CD14-positive monocyte (primary cell): ENCODE results near the gene STK32B. TPM values are rescaled to one million over a fixed set of nuclear protein-coding genes. Genes with fewer than 3 reads are reported as not detected.

Source experiments
- DNase-seq, 3 donors: peaks; one replicate each; pipeline ENCODE4 v3.0.0-alpha.2; 2011 to 2022
- H2AFZ ChIP-seq: 2 replicates; pipeline ENCODE4 v1.6.0; 2012; ENCODE audit warnings: mild to moderate bottlenecking, low read depth, low read length, inconsistent platforms; ENCODE audit not compliant: insufficient read depth, poor library complexity, severe bottlenecking
- H3K27ac ChIP-seq, 2 donors: 1 replicate in 1 of 2; 2 replicates in 1 of 2; pipeline ENCODE4 v1.5.1; 2012 to 2013; ENCODE audit warnings: low read length in 2 of 2, control low read depth in 1 of 2, inconsistent platforms in 1 of 2, low read depth in 1 of 2, mild to moderate bottlenecking in 1 of 2
- H3K27me3 ChIP-seq, 2 donors: one replicate each; pipeline versions ENCODE4 v1.6.0 to v1.6.1; 2011 to 2013; ENCODE audit warnings: low read length in 2 of 2; ENCODE audit not compliant: control insufficient read depth in 2 of 2, insufficient read depth in 2 of 2
- H3K36me3 ChIP-seq, 2 donors: replicated peaks in 1 of 2; 1 replicate in 1 of 2; 2 replicates in 1 of 2; pipeline versions ENCODE4 v1.5.1 to v1.6.1; 2012 to 2013; ENCODE audit warnings: low read length in 2 of 2, control low read depth in 1 of 2, inconsistent platforms in 1 of 2, mild to moderate bottlenecking in 1 of 2; ENCODE audit not compliant: insufficient read depth in 2 of 2, control insufficient read depth in 1 of 2
- H3K4me1 ChIP-seq, 2 donors: 1 replicate in 1 of 2; 2 replicates in 1 of 2; pipeline versions ENCODE4 v1.5.1 to v1.6.1; 2012 to 2013; ENCODE audit warnings: low read length in 2 of 2, control low read depth in 1 of 2, inconsistent platforms in 1 of 2, mild to moderate bottlenecking in 1 of 2, moderate library complexity in 1 of 2; ENCODE audit not compliant: insufficient read depth in 2 of 2, control insufficient read depth in 1 of 2
- H3K4me2 ChIP-seq: replicated peaks from 2 replicates; pipeline ENCODE3; 2012; ENCODE audit warnings: low read length, moderate library complexity, mild to moderate bottlenecking; ENCODE audit not compliant: poor library complexity, severe bottlenecking; ENCODE audit errors: extremely low read depth
- H3K4me3 ChIP-seq, 3 experiments: fragments of 200-600 bp in 1 of 3; sonication (generic) in 1 of 3; replicated peaks in 1 of 3; 1 replicate in 2 of 3; 2 replicates in 1 of 3; pipeline ENCODE4 v1.5.1; 2011 to 2013; ENCODE audit warnings: low read length in 3 of 3, mild to moderate bottlenecking in 3 of 3, control low read depth in 2 of 3, low read depth in 2 of 3, inconsistent platforms in 1 of 3, moderate library complexity in 1 of 3
- H3K79me2 ChIP-seq: 2 replicates; pipeline ENCODE4 v1.6.0; 2012; ENCODE audit warnings: mild to moderate bottlenecking, control low read depth, inconsistent platforms, low read length, moderate library complexity; ENCODE audit not compliant: insufficient read depth
- H3K9ac ChIP-seq: 2 replicates; pipeline ENCODE4 v1.6.0; 2017; ENCODE audit warnings: low read length, mild to moderate bottlenecking; ENCODE audit not compliant: insufficient read depth, poor library complexity, severe bottlenecking
- H3K9me3 ChIP-seq, 2 donors: replicated peaks in 1 of 2; 1 replicate in 1 of 2; 2 replicates in 1 of 2; pipeline versions ENCODE4 v1.5.1 to v1.6.1; 2012 to 2013; ENCODE audit warnings: low read length in 2 of 2, control low read depth in 1 of 2; ENCODE audit not compliant: control insufficient read depth in 1 of 2, insufficient read depth in 1 of 2
- H4K20me1 ChIP-seq: 2 replicates; pipeline ENCODE4 v1.6.0; 2012; ENCODE audit warnings: mild to moderate bottlenecking, low read length, control low read depth, moderate library complexity; ENCODE audit not compliant: insufficient read depth
- H3K27ac Mint-ChIP-seq, 7 donors: one replicate each; pipeline ENCODE4 v1.8.0; 2020; ENCODE audit warnings: mild to moderate bottlenecking in 7 of 7, mixed read lengths in 7 of 7, moderate library complexity in 6 of 7, inconsistent platforms in 2 of 7
- H3K27me3 Mint-ChIP-seq, 3 donors: one replicate each; pipeline ENCODE4 v1.8.0; 2021 to 2022; ENCODE audit warnings: low read depth in 3 of 3, mild to moderate bottlenecking in 3 of 3, mixed read lengths in 3 of 3, moderate library complexity in 3 of 3, inconsistent platforms in 1 of 3
- H3K36me3 Mint-ChIP-seq, 2 donors: one replicate each; pipeline ENCODE4 v1.8.0; 2020; ENCODE audit warnings: mixed read lengths in 2 of 2, inconsistent platforms in 1 of 2, mild to moderate bottlenecking in 1 of 2
- H3K4me1 Mint-ChIP-seq: one replicate; pipeline ENCODE4 v1.8.0; 2020; ENCODE audit warnings: mild to moderate bottlenecking, mixed read lengths
- H3K4me3 Mint-ChIP-seq, 2 donors: one replicate each; pipeline ENCODE4 v1.8.0; 2020; ENCODE audit warnings: mild to moderate bottlenecking in 2 of 2, mixed read lengths in 2 of 2, moderate library complexity in 1 of 2
- H3K9me3 Mint-ChIP-seq, 7 donors: one replicate each; pipeline ENCODE4 v1.8.0; 2020 to 2022; ENCODE audit warnings: mixed read lengths in 7 of 7, mild to moderate bottlenecking in 6 of 7, moderate library complexity in 6 of 7, inconsistent platforms in 2 of 7
- WGBS: methylation state at CpG from one replicate; pipeline ENCODE4 v1.1.5; 2013; ENCODE audit warnings: missing lambda C conversion rate; ENCODE audit not compliant: insufficient coverage; 5-methylcytosine and 5-hydroxymethylcytosine counted together
- intact Hi-C, 2 donors: fragments of 100-400 bp; cut with micrococcal nuclease; formaldehyde crosslinking; loops; one replicate each; pipeline versions ENCODE4 v1.15.0 to v1.15.1; 2023
- polyA plus RNA-seq, 3 donors: library from polyadenylated mRNA; depleted of rRNA in 1 of 3; unstranded in 2 of 3; stranded (reverse) in 1 of 3; fragments of 300-500 nt in 2 of 3; fragments of >200 nt in 1 of 3; fragmentation: Illumina TruSeq in 2 of 3; gene quantifications; 1 replicate in 2 of 3; 2 replicates in 1 of 3; pipeline ENCODE4 v1.2.3, GENCODE V29; 2012 to 2021
- TF ChIP-seq, protein P1 (sequence below): fragments of 200-600 bp; IDR thresholded peaks from one replicate; pipeline ENCODE4 v1.8.0; 2022; ENCODE audit warnings: antibody characterized with exemption, mild to moderate bottlenecking

STK32B gene
- polyA plus RNA-seq, 3 donors, result 0.61 to 1.7 (median 0.75) TPM

DNA sequence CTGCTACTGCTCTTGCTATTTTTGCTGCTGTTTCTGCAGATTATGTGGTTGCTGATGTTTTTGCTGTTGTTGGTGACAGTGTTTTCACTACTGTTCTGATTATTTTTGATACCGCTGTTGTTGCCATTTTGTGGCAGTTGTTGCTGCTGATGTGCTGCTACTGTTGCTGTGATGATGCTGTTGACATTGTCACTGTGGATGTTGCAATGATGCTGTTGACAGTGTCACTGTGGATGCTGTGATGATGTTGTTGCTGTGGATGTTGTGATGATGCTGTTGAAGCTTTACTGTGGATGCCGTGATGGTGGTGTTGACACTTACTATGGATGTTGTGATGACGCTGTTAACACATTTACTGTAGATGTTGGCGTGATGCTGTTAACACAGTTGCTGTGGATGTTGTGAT is 476.8 kb downstream of the STK32B start:
- H3K4me1 Mint-ChIP-seq, result no peaks in the 10 kb centered on the region
- Histone ChIP-seq H3K4me3 (no peak overlapping the region), H3K9ac (no peak overlapping the region), H4K20me1 (no peaks in the 10 kb centered on the region), H3K9me3 (no peaks in the 10 kb centered on the region), H3K4me1 (no peaks in the 10 kb centered on the region), H3K36me3 (no peaks in the 10 kb centered on the region), H3K4me2 (no peak overlapping the region), H3K27me3 (no peaks in the 10 kb centered on the region), H3K79me2 (no peaks in the 10 kb centered on the region), H3K27ac (no peak overlapping the region), H2AFZ (no peak overlapping the region)
- 100% methylated on average over 3 of the region's 4 CpGs for WGBS
- peaks cover 0 to 3% (median 3%) of the 10 kb centered on the region in 7 donors for H3K9me3 Mint-ChIP-seq
- intact Hi-C loops, result no loop called here
- no peaks in the 10 kb centered on the region for H3K36me3 Mint-ChIP-seq
- TF ChIP-seq, protein P1, sequence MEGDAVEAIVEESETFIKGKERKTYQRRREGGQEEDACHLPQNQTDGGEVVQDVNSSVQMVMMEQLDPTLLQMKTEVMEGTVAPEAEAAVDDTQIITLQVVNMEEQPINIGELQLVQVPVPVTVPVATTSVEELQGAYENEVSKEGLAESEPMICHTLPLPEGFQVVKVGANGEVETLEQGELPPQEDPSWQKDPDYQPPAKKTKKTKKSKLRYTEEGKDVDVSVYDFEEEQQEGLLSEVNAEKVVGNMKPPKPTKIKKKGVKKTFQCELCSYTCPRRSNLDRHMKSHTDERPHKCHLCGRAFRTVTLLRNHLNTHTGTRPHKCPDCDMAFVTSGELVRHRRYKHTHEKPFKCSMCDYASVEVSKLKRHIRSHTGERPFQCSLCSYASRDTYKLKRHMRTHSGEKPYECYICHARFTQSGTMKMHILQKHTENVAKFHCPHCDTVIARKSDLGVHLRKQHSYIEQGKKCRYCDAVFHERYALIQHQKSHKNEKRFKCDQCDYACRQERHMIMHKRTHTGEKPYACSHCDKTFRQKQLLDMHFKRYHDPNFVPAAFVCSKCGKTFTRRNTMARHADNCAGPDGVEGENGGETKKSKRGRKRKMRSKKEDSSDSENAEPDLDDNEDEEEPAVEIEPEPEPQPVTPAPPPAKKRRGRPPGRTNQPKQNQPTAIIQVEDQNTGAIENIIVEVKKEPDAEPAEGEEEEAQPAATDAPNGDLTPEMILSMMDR, result no peak
- no peak for DNase-seq
- H3K4me3 Mint-ChIP-seq, result no peak overlapping the region
- H3K27me3 Mint-ChIP-seq, result no peaks in the 10 kb centered on the region
- no peak overlapping the region for H3K27ac Mint-ChIP-seq

GRCh38 chr4:5532100-5532499 is 480.8 kb downstream of the STK32B start:
- H3K4me2 ChIP-seq, result no peak overlapping the region
- H3K9me3 ChIP-seq, result peaks cover 0 to 9% of the 10 kb centered on the region in 2 donors
- no peak overlapping the region for H2AFZ ChIP-seq
- H4K20me1 ChIP-seq, result no peaks in the 10 kb centered on the region
- Mint-ChIP-seq H3K36me3 (no peaks in the 10 kb centered on the region), H3K4me3 (no peak overlapping the region), H3K4me1 (no peaks in the 10 kb centered on the region), H3K27ac (no peak overlapping the region), H3K27me3 (peaks cover 0 to 2% (median 1%) of the 10 kb centered on the region in 3 donors), H3K9me3 (peaks cover 7 to 14% (median 8%) of the 10 kb centered on the region in 7 donors)
- WGBS, result 83% methylated on average over 1 of the region's 2 CpGs
- no peak overlapping the region for H3K9ac ChIP-seq
- no peaks in the 10 kb centered on the region for H3K27me3 ChIP-seq
- DNase-seq, result no peak
- H3K4me3 ChIP-seq, result no peak overlapping the region
- H3K36me3 ChIP-seq, result no peaks in the 10 kb centered on the region
- no peaks in the 10 kb centered on the region for H3K4me1 ChIP-seq
- no peaks in the 10 kb centered on the region for H3K79me2 ChIP-seq
- TF ChIP-seq, protein P1, result no peak
- no peak overlapping the region for H3K27ac ChIP-seq
- intact Hi-C loops, result no loop called here
